ENCODE measurements around the gene SLC35F1.

SLC35F1 gene

GRCh38 chr6:118306392-118307238, 399.6 kb downstream of the SLC35F1 start:
- ATAC-seq (replicated peaks; ENCODE audit: extremely low read depth, poor library complexity, severe bottlenecking) (no peak), DNase-seq (ENCODE audit: low spot score in 2 of 2) (no peak)
- no peak overlapping the region for H3K4me3 Mint-ChIP-seq
- peaks cover 2% of the 10 kb centered on the region for H3K36me3 Mint-ChIP-seq (ENCODE audit: insufficient read depth)
- no peaks in the 10 kb centered on the region for H3K9me3 Mint-ChIP-seq
- H3K27ac Mint-ChIP-seq (ENCODE audit: low read depth) = no peak overlapping the region
- peaks cover 11% of the 10 kb centered on the region for H3K27me3 Mint-ChIP-seq
- no peaks in the 10 kb centered on the region for H3K4me1 Mint-ChIP-seq

- Mint-ChIP-seq H3K4me3 (no peak overlapping the region), H3K9me3 (no peaks in the 10 kb centered on the region)
- no peak for ATAC-seq (replicated peaks; ENCODE audit: extremely low read depth, poor library complexity, severe bottlenecking)
Observed at GRCh38 chr6:118307581-118307980, 400.5 kb downstream of the SLC35F1 start.

GRCh38 chr6:118309337-118310093, 402.5 kb downstream of the SLC35F1 start:
- Mint-ChIP-seq H3K4me1 (no peaks in the 10 kb centered on the region), H3K27ac (ENCODE audit: low read depth) (no peak overlapping the region), H3K4me3 (no peak overlapping the region), H3K27me3 (peaks cover 25% of the 10 kb centered on the region), H3K36me3 (ENCODE audit: insufficient read depth) (peaks cover 2% of the 10 kb centered on the region), H3K9me3 (no peaks in the 10 kb centered on the region)
- DNase-seq (ENCODE audit: low spot score in 2 of 2) = no peak
- ATAC-seq (replicated peaks; ENCODE audit: extremely low read depth, poor library complexity, severe bottlenecking) = no peak

More at GRCh38 chr6:118307581-118307980, 400.5 kb downstream of the SLC35F1 start:
- H3K27me3 Mint-ChIP-seq = peaks cover 11% of the 10 kb centered on the region
- H3K36me3 Mint-ChIP-seq (ENCODE audit: insufficient read depth) = peaks cover 2% of the 10 kb centered on the region
- no peak overlapping the region for H3K27ac Mint-ChIP-seq (ENCODE audit: low read depth)
- H3K4me1 Mint-ChIP-seq = no peaks in the 10 kb centered on the region
- no peak for DNase-seq (ENCODE audit: low spot score in 2 of 2)

GRCh38 chr6:118313208-118313607, 406.1 kb downstream of the SLC35F1 start:
- no peaks in the 10 kb centered on the region for H3K9me3 Mint-ChIP-seq
- H3K4me1 Mint-ChIP-seq = no peaks in the 10 kb centered on the region
- ATAC-seq (replicated peaks; ENCODE audit: extremely low read depth, poor library complexity, severe bottlenecking) = no peak
- H3K27me3 Mint-ChIP-seq = peaks cover 32% of the 10 kb centered on the region
- H3K4me3 Mint-ChIP-seq = no peak overlapping the region
- H3K27ac Mint-ChIP-seq (ENCODE audit: low read depth) = no peak overlapping the region
- no peaks in the 10 kb centered on the region for H3K36me3 Mint-ChIP-seq (ENCODE audit: insufficient read depth)
- no peak for DNase-seq (ENCODE audit: low spot score in 2 of 2)

GRCh38 chr6:118313762-118314161, 406.7 kb downstream of the SLC35F1 start:
- no peak for ATAC-seq (replicated peaks; ENCODE audit: extremely low read depth, poor library complexity, severe bottlenecking)
- no peaks in the 10 kb centered on the region for H3K4me1 Mint-ChIP-seq
- H3K9me3 Mint-ChIP-seq = no peaks in the 10 kb centered on the region

GRCh38 chr6:118316796-118317384, 409.8 kb downstream of the SLC35F1 start:
- ATAC-seq (replicated peaks; ENCODE audit: extremely low read depth, poor library complexity, severe bottlenecking) = no peak
- Mint-ChIP-seq H3K9me3 (no peaks in the 10 kb centered on the region), H3K4me1 (no peaks in the 10 kb centered on the region)

More at GRCh38 chr6:118313762-118314161, 406.7 kb downstream of the SLC35F1 start:
- DNase-seq (ENCODE audit: low spot score in 2 of 2) = no peak
- peaks cover 32% of the 10 kb centered on the region for H3K27me3 Mint-ChIP-seq
- H3K36me3 Mint-ChIP-seq (ENCODE audit: insufficient read depth) = no peaks in the 10 kb centered on the region
- no peak overlapping the region for H3K27ac Mint-ChIP-seq (ENCODE audit: low read depth)
- H3K4me3 Mint-ChIP-seq = no peak overlapping the region

GRCh38 chr6:118317581-118318563, 410.8 kb downstream of the SLC35F1 start:
- no peaks in the 10 kb centered on the region for H3K36me3 Mint-ChIP-seq (ENCODE audit: insufficient read depth)
- ATAC-seq (replicated peaks; ENCODE audit: extremely low read depth, poor library complexity, severe bottlenecking) (no peak), DNase-seq (ENCODE audit: low spot score in 2 of 2) (no peak)
- no peaks in the 10 kb centered on the region for H3K9me3 Mint-ChIP-seq
- peaks cover 20% of the 10 kb centered on the region for H3K27me3 Mint-ChIP-seq
- H3K4me3 Mint-ChIP-seq = no peak overlapping the region
- H3K4me1 Mint-ChIP-seq = no peaks in the 10 kb centered on the region
- H3K27ac Mint-ChIP-seq (ENCODE audit: low read depth) = no peak overlapping the region

More at GRCh38 chr6:118316796-118317384, 409.8 kb downstream of the SLC35F1 start:
- Mint-ChIP-seq H3K4me3 (no peak overlapping the region), H3K36me3 (ENCODE audit: insufficient read depth) (no peaks in the 10 kb centered on the region), H3K27me3 (peaks cover 20% of the 10 kb centered on the region), H3K27ac (ENCODE audit: low read depth) (no peak overlapping the region)
- DNase-seq (ENCODE audit: low spot score in 2 of 2) = no peak

- peaks cover 14% of the 10 kb centered on the region for H3K27me3 Mint-ChIP-seq
- no peak overlapping the region for H3K4me3 Mint-ChIP-seq
- H3K36me3 Mint-ChIP-seq (ENCODE audit: insufficient read depth) = no peaks in the 10 kb centered on the region
- H3K27ac Mint-ChIP-seq (ENCODE audit: low read depth) = no peak overlapping the region
- H3K4me1 Mint-ChIP-seq = no peaks in the 10 kb centered on the region
- ATAC-seq (replicated peaks; ENCODE audit: extremely low read depth, poor library complexity, severe bottlenecking) (no peak), DNase-seq (ENCODE audit: low spot score in 2 of 2) (no peak)
- no peaks in the 10 kb centered on the region for H3K9me3 Mint-ChIP-seq
Observed at GRCh38 chr6:118318648-118319047, 411.6 kb downstream of the SLC35F1 start.

GRCh38 chr6:118319416-118319815, 412.4 kb downstream of the SLC35F1 start:
- no peaks in the 10 kb centered on the region for H3K36me3 Mint-ChIP-seq (ENCODE audit: insufficient read depth)
- no peaks in the 10 kb centered on the region for H3K9me3 Mint-ChIP-seq
- H3K4me1 Mint-ChIP-seq = no peaks in the 10 kb centered on the region
- peaks cover 7% of the 10 kb centered on the region for H3K27me3 Mint-ChIP-seq
- ATAC-seq (replicated peaks; ENCODE audit: extremely low read depth, poor library complexity, severe bottlenecking) = no peak
- DNase-seq (ENCODE audit: low spot score in 2 of 2) = no peak
- no peak overlapping the region for H3K27ac Mint-ChIP-seq (ENCODE audit: low read depth)
- H3K4me3 Mint-ChIP-seq = no peak overlapping the region

- H3K36me3 Mint-ChIP-seq (ENCODE audit: insufficient read depth) = no peaks in the 10 kb centered on the region
- no peak for DNase-seq (ENCODE audit: low spot score in 2 of 2)
- H3K4me3 Mint-ChIP-seq = no peak overlapping the region
- H3K27ac Mint-ChIP-seq (ENCODE audit: low read depth) = no peak overlapping the region
- H3K27me3 Mint-ChIP-seq = peaks cover 8% of the 10 kb centered on the region
- no peak for ATAC-seq (replicated peaks; ENCODE audit: extremely low read depth, poor library complexity, severe bottlenecking)
- H3K4me1 Mint-ChIP-seq = no peaks in the 10 kb centered on the region
- no peaks in the 10 kb centered on the region for H3K9me3 Mint-ChIP-seq
Observed at GRCh38 chr6:118319894-118320649, 413.0 kb downstream of the SLC35F1 start.

- H3K27me3 Mint-ChIP-seq = peaks cover 14% of the 10 kb centered on the region
- no peaks in the 10 kb centered on the region for H3K9me3 Mint-ChIP-seq
- DNase-seq (ENCODE audit: low spot score in 2 of 2) = no peak
- no peak overlapping the region for H3K4me3 Mint-ChIP-seq
- no peak overlapping the region for H3K27ac Mint-ChIP-seq (ENCODE audit: low read depth)
- no peak for ATAC-seq (replicated peaks; ENCODE audit: extremely low read depth, poor library complexity, severe bottlenecking)
- H3K4me1 Mint-ChIP-seq = no peaks in the 10 kb centered on the region
- no peaks in the 10 kb centered on the region for H3K36me3 Mint-ChIP-seq (ENCODE audit: insufficient read depth)
Observed at GRCh38 chr6:118320652-118321051, 413.6 kb downstream of the SLC35F1 start.
